Gastroesophageal sphincter (tissue), 4 donors: ENCODE measurements around the gene ZDHHC13. TPM values are rescaled to one million over a fixed set of nuclear protein-coding genes. Genes with fewer than 3 reads are reported as not detected.

ENCODE experiments used
- ATAC-seq: fragments of 150-250 bp; one replicate; pipeline ENCODE4 v1.9.1; 2016; ENCODE audit warnings: mild to moderate bottlenecking, moderate library complexity
- H3K27ac ChIP-seq, 4 donors: fragments of 200-600 bp; sonication (generic) in 3 of 4; 1 replicate in 3 of 4; 2 replicates in 1 of 4; pipeline ENCODE4 v1.5.1; 2016 to 2019
- H3K27me3 ChIP-seq: fragments of 200-600 bp; sonication (generic); one replicate; pipeline ENCODE4 v1.5.1; 2019
- H3K36me3 ChIP-seq, 2 donors: fragments of 200-600 bp; sonication (generic); one replicate each; pipeline ENCODE4 v1.5.1; 2019; ENCODE audit warnings: control low read depth in 1 of 2
- H3K4me1 ChIP-seq, 3 donors: fragments of 200-600 bp; sonication (generic); 1 replicate in 2 of 3; 2 replicates in 1 of 3; pipeline ENCODE4 v1.5.1; 2016 to 2019; ENCODE audit warnings: control low read depth in 2 of 3
- H3K4me3 ChIP-seq, 2 donors: fragments of 200-600 bp; sonication (generic); one replicate each; pipeline ENCODE4 v1.5.1; 2019; ENCODE audit warnings: mild to moderate bottlenecking in 1 of 2, moderate library complexity in 1 of 2
- H3K9me3 ChIP-seq, 3 donors: fragments of 200-600 bp; sonication (generic); one replicate each; pipeline ENCODE4 v1.5.1; 2017 to 2019; ENCODE audit warnings: control low read depth in 2 of 3
- CTCF ChIP-seq, 4 experiments: fragments of 200-600 bp in 2 of 4; fragments of 450-650 bp in 2 of 4; sonication (generic) in 1 of 4; IDR thresholded peaks; one replicate each; pipeline ENCODE4 v1.5.1; 2017 to 2019; ENCODE audit warnings: antibody characterized with exemption in 4 of 4, mild to moderate bottlenecking in 2 of 4, moderate library complexity in 2 of 4
- EP300 ChIP-seq: sonication (generic); formaldehyde crosslinking; IDR thresholded peaks from one replicate; pipeline ENCODE4 v1.6.1; 2017; ENCODE audit warnings: antibody characterized with exemption, mild to moderate bottlenecking
- POLR2A ChIP-seq, 2 donors: fragments of 450-650 bp; IDR thresholded peaks; one replicate each; pipeline ENCODE4 v1.6.1; 2017; ENCODE audit warnings: antibody characterized with exemption in 2 of 2, mild to moderate bottlenecking in 2 of 2, moderate library complexity in 1 of 2
- POLR2AphosphoS5 ChIP-seq: sonication (generic); formaldehyde crosslinking; IDR thresholded peaks from one replicate; pipeline ENCODE4 v1.6.1; 2017; ENCODE audit warnings: antibody characterized with exemption
- WGBS, 2 donors: methylation state at CpG; one replicate each; pipeline ENCODE4 v1.1.5; 2018; ENCODE audit warnings: low coverage in 1 of 2; 5-methylcytosine and 5-hydroxymethylcytosine counted together
- total RNA-seq, 4 donors: library from RNA; depleted of rRNA; stranded (reverse); fragments of >200 nt; gene quantifications; one replicate each; pipeline ENCODE4 v1.1.0, GENCODE V29; 2016

Gene ZDHHC13
- total RNA-seq, 4 donors from 2014 or later, result 4.8 to 16.9 (median 6.6) TPM

DNA sequence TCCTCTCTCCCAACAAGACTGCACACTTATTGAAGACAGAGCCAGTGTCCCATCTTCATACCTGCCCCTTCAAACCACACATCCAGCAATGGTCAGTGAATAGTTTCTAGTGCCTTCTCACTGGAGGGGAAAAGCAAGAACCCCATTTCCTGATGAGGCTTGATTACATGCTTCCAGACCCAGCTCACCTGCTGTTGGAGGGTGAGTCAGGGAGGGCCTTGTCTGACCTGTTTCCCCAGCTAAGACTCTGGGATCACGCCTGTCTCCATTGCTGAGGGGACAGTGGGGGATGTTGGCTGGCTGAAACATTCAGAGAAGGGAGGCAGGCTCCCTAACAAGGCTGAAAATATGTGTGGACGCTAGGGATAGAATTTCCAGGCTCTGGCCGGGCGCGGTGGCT, 27.5 kb upstream of the ZDHHC13 start:
- H3K27me3 ChIP-seq, result peaks cover 11% of the 10 kb centered on the region
- no peak for ATAC-seq
- WGBS, 2 donors, result no CpG with 5 or more reads among the region's 5 CpGs
- H3K4me1 ChIP-seq, result no peaks in the 10 kb centered on the region
- no peaks in the 10 kb centered on the region for H3K9me3 ChIP-seq
- H3K36me3 ChIP-seq, result no peaks in the 10 kb centered on the region
- H3K4me3 ChIP-seq, result no peak overlapping the region
- no peak overlapping the region for H3K27ac ChIP-seq
- TF ChIP-seq EP300 (no peak), POLR2A (IDR thresholded peaks at IDR 0.05) (no peak), CTCF (IDR thresholded peaks at IDR 0.05) (no peak), POLR2AphosphoS5 (no peak)

- TF ChIP-seq POLR2AphosphoS5 (no peak), EP300 (no peak), POLR2A (IDR thresholded peaks at IDR 0.05) (no peak), CTCF (IDR thresholded peaks at IDR 0.05) (no peak)
- H3K4me3 ChIP-seq, result no peak overlapping the region
- H3K36me3 ChIP-seq, result no peaks in the 10 kb centered on the region
- H3K27ac ChIP-seq, result no peak overlapping the region
- no peaks in the 10 kb centered on the region for H3K4me1 ChIP-seq
- no peaks in the 10 kb centered on the region for H3K9me3 ChIP-seq
- ATAC-seq, result no peak
- WGBS, 2 donors, result 50 to 82% methylated on average over 1 of the region's 1 CpG
- peaks cover 15% of the 10 kb centered on the region for H3K27me3 ChIP-seq
Observed at GRCh38 chr11:19091366-19091765, 25.6 kb upstream of the ZDHHC13 start.

DNA sequence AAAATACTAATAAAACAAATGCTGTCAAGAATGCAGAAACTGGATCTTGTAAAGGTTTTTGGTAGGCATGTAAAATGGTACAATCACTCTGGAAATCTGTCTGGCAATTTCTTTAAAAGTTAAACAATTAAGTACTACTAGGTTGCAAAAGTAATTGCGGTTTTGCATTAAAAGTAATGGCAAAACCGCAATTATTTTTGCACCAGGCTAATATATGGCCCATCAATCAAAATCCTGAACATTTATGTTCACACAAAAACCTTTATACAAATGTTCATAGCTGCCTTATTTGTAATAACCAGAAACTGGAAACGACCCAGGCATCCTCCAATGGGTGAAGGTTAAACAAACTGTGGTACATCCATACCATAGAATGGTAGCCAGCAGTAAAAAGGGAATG, 24.6 kb upstream of the ZDHHC13 start:
- no peak overlapping the region for H3K4me3 ChIP-seq
- peaks cover 17% of the 10 kb centered on the region for H3K27me3 ChIP-seq
- 72 to 75% methylated on average over 3 of the region's 3 CpGs for WGBS, 2 donors
- no peaks in the 10 kb centered on the region for H3K4me1 ChIP-seq
- no peak for TF ChIP-seq POLR2AphosphoS5
- no peak for TF ChIP-seq CTCF (IDR thresholded peaks at IDR 0.05)
- TF ChIP-seq POLR2A (IDR thresholded peaks at IDR 0.05), result no peak
- no peak for TF ChIP-seq EP300
- H3K36me3 ChIP-seq, result no peaks in the 10 kb centered on the region
- ATAC-seq, result no peak
- no peaks in the 10 kb centered on the region for H3K9me3 ChIP-seq
- no peak overlapping the region for H3K27ac ChIP-seq

DNA sequence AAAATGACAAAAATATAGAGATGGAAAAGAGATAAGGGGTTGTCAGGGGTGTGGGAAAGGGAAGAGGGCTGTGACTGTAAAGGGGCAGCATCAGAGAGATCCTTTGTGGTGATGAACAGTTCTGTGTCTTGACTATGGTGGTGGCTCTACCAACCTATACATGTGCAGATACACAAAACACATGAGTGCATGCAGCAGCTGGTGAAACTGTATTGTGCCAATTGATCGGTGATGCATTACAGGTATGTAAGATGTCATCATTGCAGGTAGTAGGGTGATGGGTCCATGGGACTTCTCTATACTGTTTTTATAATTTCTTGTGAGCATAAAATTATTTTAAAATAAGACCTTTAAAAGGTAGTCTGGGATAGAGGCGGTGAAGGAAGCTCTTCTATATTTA, 24.1 kb upstream of the ZDHHC13 start:
- ATAC-seq, result no peak
- TF ChIP-seq EP300 (no peak), POLR2A (IDR thresholded peaks at IDR 0.05) (no peak), CTCF (IDR thresholded peaks at IDR 0.05) (no peak), POLR2AphosphoS5 (no peak)
- no peak overlapping the region for H3K4me3 ChIP-seq
- H3K9me3 ChIP-seq, result no peaks in the 10 kb centered on the region
- H3K27ac ChIP-seq, result no peak overlapping the region
- no peaks in the 10 kb centered on the region for H3K36me3 ChIP-seq
- H3K27me3 ChIP-seq, result peaks cover 18% of the 10 kb centered on the region
- no peaks in the 10 kb centered on the region for H3K4me1 ChIP-seq
- 94 to 100% methylated on average over 2 of the region's 2 CpGs for WGBS, 2 donors

GRCh38 chr11:19093976-19094375, 23.0 kb upstream of the ZDHHC13 start:
- TF ChIP-seq POLR2AphosphoS5, result no peak
- no peak for TF ChIP-seq CTCF (IDR thresholded peaks at IDR 0.05)
- TF ChIP-seq EP300, result no peak
- no peak for TF ChIP-seq POLR2A (IDR thresholded peaks at IDR 0.05)
- H3K27me3 ChIP-seq, result peaks cover 18% of the 10 kb centered on the region
- WGBS, 2 donors, result 53 to 62% methylated on average over 4 of the region's 4 CpGs

More at GRCh38 chr11:19093976-19094375, 23.0 kb upstream of the ZDHHC13 start:
- no peak for ATAC-seq
- Histone ChIP-seq H3K9me3 (no peaks in the 10 kb centered on the region), H3K4me3 (no peak overlapping the region), H3K27ac (no peak overlapping the region), H3K36me3 (no peaks in the 10 kb centered on the region), H3K4me1 (no peaks in the 10 kb centered on the region)
